HAP-1 (cell line): ENCODE data around the gene SPATS2L.

ENCODE experiments used
- DNase-seq, 2 experiments: peaks; one replicate each; pipeline ENCODE4 v3.0.0-alpha.2; 2016 to 2020; ENCODE audit warnings: low spot score in 2 of 2
- H3K27me3 ChIP-seq: fragments of 250-450 bp; sonication (Bioruptor Pico); 2 replicates; pipeline ENCODE4 v1.5.1; 2020; ENCODE audit warnings: low read depth, mild to moderate bottlenecking, moderate library complexity
- H3K36me3 ChIP-seq: fragments of 250-450 bp; sonication (Bioruptor Pico); replicated peaks from 2 replicates; pipeline ENCODE4 v1.5.1; 2020; ENCODE audit warnings: mild to moderate bottlenecking
- H3K4me1 ChIP-seq: fragments of 250-450 bp; sonication (Bioruptor Pico); 2 replicates; pipeline ENCODE4 v1.5.1; 2020; ENCODE audit warnings: mild to moderate bottlenecking
- H3K4me3 ChIP-seq: fragments of 250-450 bp; sonication (Bioruptor Pico); 2 replicates; pipeline ENCODE4 v1.5.1; 2020; ENCODE audit warnings: mild to moderate bottlenecking, moderate library complexity
- H3K9me3 ChIP-seq: fragments of 250-450 bp; sonication (Bioruptor Pico); 2 replicates; pipeline ENCODE4 v1.5.1; 2020; ENCODE audit warnings: mild to moderate bottlenecking, moderate library complexity
- in situ Hi-C: fragments of 300-500 bp; cut with MboI; formaldehyde crosslinking; loops from 3 replicates; pipeline ENCODE4 v1.14.3; 2020; ENCODE audit warnings: low sequenced_read_pairs, inconsistent platforms, mixed read lengths

Gene SPATS2L

DNA sequence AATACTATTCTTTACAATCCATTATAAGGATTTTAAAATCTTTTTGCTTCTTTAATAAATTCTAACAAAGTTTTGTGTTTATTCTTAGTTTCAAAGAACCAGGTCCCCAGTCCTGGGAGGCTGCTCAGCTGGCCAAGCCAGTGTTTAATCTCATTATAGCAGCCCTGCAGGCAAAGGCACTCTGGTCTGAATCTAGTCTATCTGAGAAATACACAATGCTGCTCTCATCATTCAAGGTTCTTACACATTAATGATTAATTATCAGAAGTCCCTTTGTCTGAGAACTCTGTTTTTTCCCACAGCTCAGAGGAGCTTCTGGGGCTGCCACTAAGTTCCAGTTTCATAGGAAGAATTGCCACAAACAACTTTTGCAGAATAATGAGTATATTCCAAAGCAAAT, 175.7 kb downstream of the SPATS2L start:
- no peak for DNase-seq
- no peaks in the 10 kb centered on the region for H3K4me1 ChIP-seq
- H3K9me3 ChIP-seq: no peaks in the 10 kb centered on the region
- no peaks in the 10 kb centered on the region for H3K27me3 ChIP-seq
- H3K4me3 ChIP-seq: no peak overlapping the region
- H3K36me3 ChIP-seq: 0 out of 2 replicates have a peak, but pooled peaks cover 6% of the 10 kb centered on the region
- in situ Hi-C loops: no loop called here

DNA sequence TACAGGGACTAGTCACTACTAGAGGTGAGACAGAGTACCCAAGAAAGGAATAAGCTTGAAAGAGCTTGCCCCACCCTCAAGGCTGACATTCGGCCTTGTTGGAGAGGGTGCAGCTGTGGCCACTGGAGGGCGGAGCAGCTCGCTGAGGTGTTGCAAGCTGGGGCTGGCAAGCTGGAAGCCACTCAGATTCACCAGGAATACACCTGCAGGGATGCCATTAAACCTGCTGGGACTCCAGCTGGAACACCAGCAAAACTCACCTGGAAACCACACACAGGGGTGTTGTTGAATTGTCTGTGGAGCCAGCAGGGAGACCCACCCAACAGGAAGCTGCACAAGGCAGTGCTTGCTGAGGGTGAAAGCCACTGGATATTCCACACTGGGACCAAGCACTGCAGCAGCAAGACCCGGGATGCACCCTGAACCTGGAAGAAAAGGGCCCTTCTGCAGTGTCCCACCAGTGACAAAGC, 177.3 kb downstream of the SPATS2L start:
- Histone ChIP-seq H3K9me3 (no peaks in the 10 kb centered on the region), H3K27me3 (no peaks in the 10 kb centered on the region), H3K4me1 (no peaks in the 10 kb centered on the region), H3K36me3 (no peaks in the 10 kb centered on the region), H3K4me3 (no peak overlapping the region)
- peak; percentile 8 to 65 for DNase-seq
- in situ Hi-C loops: no loop called here

DNA sequence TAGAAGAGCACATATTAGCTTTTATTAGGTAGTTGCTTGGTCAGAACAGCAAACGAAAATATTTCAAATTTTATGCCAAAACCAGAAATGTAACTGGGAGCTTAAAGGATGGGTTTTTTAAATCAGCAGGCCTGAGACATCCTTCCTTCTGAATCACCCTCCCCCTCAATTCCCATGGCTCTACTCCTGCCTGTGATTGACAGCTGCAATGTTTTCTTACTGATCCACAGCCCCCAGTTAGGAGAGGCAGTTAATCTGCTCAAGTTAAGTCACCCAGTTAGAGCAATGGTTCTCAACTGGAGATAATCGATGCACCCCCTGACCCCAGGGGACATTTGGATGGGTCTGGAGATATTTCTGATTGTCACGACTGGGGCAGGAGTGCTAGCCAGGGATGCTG, 178.4 kb downstream of the SPATS2L start:
- Histone ChIP-seq H3K27me3 (no peaks in the 10 kb centered on the region), H3K9me3 (no peaks in the 10 kb centered on the region), H3K36me3 (no peaks in the 10 kb centered on the region), H3K4me3 (no peak overlapping the region), H3K4me1 (no peaks in the 10 kb centered on the region)
- in situ Hi-C loops: no loop called here
- DNase-seq: no peak

DNA sequence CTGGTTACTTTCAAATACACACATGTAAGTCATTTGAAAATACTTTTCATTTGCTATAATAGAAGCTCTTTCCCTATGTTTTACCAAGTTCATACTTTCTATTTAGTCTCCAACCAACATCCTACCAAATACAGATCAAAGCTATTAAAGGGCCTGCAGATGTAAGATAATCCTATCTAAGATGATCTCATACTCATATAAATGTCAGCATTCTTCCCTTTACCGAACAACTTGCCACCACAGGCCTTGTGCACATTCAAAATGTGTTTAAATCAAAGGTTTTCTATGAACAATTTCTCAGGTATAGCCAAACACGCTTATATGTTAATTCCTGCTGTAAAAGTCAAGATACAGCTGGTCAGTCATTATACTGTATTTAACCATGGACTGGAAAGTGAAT, 180.0 kb downstream of the SPATS2L start:
- Histone ChIP-seq H3K36me3 (no peaks in the 10 kb centered on the region), H3K27me3 (no peaks in the 10 kb centered on the region), H3K9me3 (no peaks in the 10 kb centered on the region), H3K4me3 (no peak overlapping the region), H3K4me1 (no peaks in the 10 kb centered on the region)
- no peak for DNase-seq
- in situ Hi-C loops: no loop called here

DNA sequence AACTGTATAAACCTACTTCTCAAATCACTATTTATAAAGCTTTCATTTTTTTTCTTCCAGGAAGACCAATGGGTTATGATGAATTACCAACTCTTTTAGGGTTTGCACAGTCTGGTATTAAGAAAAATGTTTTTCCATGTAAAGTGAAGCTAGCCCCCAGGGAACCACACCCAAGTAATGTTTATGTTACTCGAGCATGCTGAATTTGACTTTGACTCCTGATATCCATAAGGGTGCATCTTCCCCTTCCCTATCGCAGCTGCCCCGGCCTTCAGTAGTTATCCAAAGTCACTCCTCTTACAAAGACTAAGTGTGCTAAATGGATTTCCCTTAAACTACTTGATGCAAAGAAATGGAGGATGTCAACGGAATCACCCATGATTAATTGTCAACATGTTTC, 181.7 kb downstream of the SPATS2L start:
- no peaks in the 10 kb centered on the region for H3K4me1 ChIP-seq
- no peak overlapping the region for H3K4me3 ChIP-seq
- H3K9me3 ChIP-seq: no peaks in the 10 kb centered on the region
- in situ Hi-C loops: no loop called here
- no peaks in the 10 kb centered on the region for H3K27me3 ChIP-seq
- no peaks in the 10 kb centered on the region for H3K36me3 ChIP-seq
- no peak for DNase-seq

DNA sequence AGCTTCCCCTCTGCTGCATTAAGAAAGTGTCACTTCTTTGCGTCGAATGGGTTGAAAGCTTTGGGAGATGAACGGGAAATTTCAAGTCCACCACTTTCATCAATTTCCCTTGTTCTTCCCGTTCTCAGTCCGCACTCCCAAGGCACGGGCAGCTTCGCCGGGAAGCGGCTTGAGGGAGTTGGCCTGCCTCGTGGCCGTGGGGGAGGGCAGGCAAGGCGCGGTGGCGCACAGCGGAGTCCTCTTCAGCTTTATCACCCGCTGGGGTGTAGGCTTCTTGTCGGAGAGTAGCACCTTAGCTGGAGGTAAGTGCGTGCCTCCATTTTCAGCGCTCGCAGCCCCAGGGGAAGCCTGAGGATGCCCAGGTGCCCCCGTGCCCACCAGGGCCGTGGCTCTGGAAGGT, 183.5 kb downstream of the SPATS2L start:
- H3K9me3 ChIP-seq: no peaks in the 10 kb centered on the region
- in situ Hi-C loops: no loop called here
- no peak overlapping the region for H3K4me3 ChIP-seq
- H3K36me3 ChIP-seq: no peaks in the 10 kb centered on the region
- H3K4me1 ChIP-seq: no peaks in the 10 kb centered on the region
- H3K27me3 ChIP-seq: no peaks in the 10 kb centered on the region
- no peak for DNase-seq

DNA sequence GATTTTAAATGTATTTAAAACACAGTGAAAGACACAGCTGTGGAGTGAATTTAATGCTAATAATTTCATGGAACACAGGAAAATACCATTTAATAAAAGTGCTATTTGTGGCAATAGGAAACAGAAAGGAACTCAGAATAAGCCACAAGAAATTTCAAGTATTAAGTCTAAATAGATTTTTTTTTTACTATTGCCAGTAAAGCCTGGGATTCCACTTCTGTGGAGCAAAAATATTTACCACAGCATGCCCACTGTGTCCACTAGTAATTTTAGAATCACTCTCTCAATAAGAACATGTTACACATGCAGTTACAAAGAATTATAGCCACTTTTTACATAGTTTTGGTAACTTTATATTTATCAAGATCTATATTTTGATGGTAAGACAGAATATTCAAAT, 186.2 kb downstream of the SPATS2L start:
- H3K36me3 ChIP-seq: no peaks in the 10 kb centered on the region
- H3K27me3 ChIP-seq: no peaks in the 10 kb centered on the region
- H3K4me3 ChIP-seq: no peak overlapping the region
- in situ Hi-C loops: no loop called here
- no peaks in the 10 kb centered on the region for H3K9me3 ChIP-seq
- no peaks in the 10 kb centered on the region for H3K4me1 ChIP-seq
- no peak for DNase-seq

DNA sequence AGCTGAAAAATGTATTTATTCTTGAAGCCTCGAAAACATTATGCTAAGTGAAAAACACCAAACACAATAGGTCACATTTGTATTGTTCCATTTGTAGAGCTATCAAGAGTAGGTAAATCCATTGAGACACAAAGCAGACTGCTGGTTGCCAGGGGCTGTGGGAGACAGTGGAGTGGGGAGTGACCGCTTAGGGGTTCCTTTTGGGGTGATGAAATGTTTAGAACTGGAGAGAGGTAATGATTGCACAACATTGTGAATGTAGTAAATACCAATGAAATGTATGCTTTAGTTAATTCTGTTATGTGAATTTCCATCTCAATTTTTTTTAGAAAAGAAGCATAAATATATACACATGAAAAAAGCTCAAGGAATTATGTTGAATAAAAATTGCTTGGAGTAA, 187.6 kb downstream of the SPATS2L start:
- H3K36me3 ChIP-seq: no peaks in the 10 kb centered on the region
- H3K9me3 ChIP-seq: no peaks in the 10 kb centered on the region
- DNase-seq: no peak
- no peaks in the 10 kb centered on the region for H3K27me3 ChIP-seq
- in situ Hi-C loops: no loop called here
- no peak overlapping the region for H3K4me3 ChIP-seq
- no peaks in the 10 kb centered on the region for H3K4me1 ChIP-seq

DNA sequence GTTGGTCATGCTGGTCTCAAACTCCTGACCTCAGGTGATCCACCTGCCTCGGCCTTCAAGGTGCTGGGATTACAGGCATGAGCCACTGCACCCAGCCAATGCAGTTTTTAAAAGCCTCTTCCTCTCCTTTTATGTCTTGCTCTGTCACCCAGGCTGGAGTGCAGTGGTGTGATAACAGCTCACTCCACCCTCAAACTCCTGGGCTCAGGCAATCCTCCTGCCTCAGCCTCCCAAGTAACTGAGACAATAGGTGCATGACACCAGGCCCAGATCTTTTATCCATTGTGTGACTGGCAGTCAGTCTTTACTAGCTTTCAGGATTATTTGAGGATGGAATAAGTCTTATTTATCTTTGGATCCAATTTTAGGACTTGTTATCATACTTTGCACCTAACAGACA, 190.2 kb downstream of the SPATS2L start:
- Histone ChIP-seq H3K4me1 (no peaks in the 10 kb centered on the region), H3K4me3 (no peak overlapping the region), H3K9me3 (no peaks in the 10 kb centered on the region), H3K36me3 (no peaks in the 10 kb centered on the region), H3K27me3 (no peaks in the 10 kb centered on the region)
- DNase-seq: no peak
- in situ Hi-C loops: no loop called here

DNA sequence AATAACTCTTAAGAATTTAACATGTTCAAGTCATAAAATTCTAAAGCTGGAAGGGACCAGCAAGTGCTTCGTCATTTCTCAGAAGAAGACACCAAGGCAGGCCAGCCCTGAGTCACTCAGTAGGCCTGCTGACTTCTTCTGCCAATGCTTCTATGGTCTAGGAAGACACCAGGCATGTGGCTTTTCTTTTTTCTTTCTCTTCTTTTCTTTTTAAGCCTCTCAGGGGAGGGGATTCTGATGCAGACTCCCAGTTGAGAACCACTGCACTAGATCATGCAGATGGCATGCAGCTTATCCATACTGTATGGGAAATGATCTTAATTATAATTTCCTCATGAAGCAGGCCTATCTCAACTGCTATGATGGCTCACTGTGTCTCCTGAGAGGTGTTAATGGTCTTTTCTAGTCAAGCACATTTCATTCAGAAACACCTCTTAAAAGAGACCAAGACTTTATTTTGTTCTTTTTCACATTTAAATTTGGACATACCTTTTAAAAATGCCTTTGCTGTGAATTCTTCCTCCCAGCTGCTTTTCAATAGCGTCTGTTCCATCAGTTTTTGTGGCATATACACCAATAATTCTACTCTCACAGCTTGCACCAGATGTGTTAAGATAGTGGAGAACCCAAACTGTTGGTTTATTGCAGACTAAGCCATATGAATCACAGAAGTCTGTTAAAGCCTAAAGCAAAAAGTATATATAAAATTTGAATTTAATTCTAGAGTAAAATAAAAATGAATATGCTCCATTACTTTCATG, 192.1 kb downstream of the SPATS2L start:
- H3K36me3 ChIP-seq: no peaks in the 10 kb centered on the region
- H3K27me3 ChIP-seq: no peaks in the 10 kb centered on the region
- no peak for DNase-seq
- in situ Hi-C loops: no loop called here
- H3K4me1 ChIP-seq: no peaks in the 10 kb centered on the region
- no peaks in the 10 kb centered on the region for H3K9me3 ChIP-seq
- no peak overlapping the region for H3K4me3 ChIP-seq

DNA sequence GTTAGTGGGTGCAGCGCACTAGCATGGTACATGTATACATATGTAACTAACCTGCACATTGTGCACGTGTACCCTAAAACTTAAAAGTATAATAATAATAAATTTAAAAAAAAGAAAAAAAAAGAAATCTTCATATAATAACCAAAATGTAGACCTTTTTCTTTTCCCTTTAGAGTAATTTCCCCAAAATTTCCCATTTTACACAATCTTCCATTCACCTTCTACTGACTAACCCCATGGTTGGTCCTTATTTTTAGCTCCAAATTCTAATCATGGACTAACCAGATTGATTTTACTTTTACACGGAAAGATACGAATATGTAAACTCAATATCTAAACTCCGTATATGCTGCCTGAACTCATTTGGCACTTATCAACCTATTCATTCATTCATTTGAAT, 195.7 kb downstream of the SPATS2L start:
- H3K4me1 ChIP-seq: no peaks in the 10 kb centered on the region
- DNase-seq: no peak
- no peaks in the 10 kb centered on the region for H3K27me3 ChIP-seq
- in situ Hi-C loops: no loop called here
- H3K9me3 ChIP-seq: no peaks in the 10 kb centered on the region
- no peak overlapping the region for H3K4me3 ChIP-seq
- no peaks in the 10 kb centered on the region for H3K36me3 ChIP-seq

DNA sequence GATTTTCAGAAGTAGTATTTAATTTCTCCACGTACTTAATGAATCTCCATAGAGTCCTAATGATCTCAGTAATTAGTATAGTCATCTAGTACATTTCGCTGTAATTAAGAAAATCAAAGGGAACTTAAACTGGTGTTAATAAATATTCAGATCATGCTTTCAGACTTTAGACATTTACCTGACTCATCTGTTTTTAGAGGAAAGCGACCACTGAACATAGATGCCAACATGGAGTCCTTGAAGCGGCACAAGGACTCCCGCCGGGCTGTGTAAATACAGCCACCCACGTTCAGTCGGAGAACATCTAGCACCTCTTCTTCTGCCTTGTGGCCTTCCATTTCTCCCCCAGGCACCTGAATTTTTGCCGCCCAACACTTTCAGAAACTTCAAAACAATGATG, 200.2 kb downstream of the SPATS2L start:
- in situ Hi-C loops: no loop called here
- Histone ChIP-seq H3K27me3 (no peaks in the 10 kb centered on the region), H3K4me3 (no peak overlapping the region), H3K4me1 (no peaks in the 10 kb centered on the region; the same call in 1 of the 2 replicates), H3K9me3 (no peaks in the 10 kb centered on the region), H3K36me3 (no peaks in the 10 kb centered on the region)
- DNase-seq: no peak

DNA sequence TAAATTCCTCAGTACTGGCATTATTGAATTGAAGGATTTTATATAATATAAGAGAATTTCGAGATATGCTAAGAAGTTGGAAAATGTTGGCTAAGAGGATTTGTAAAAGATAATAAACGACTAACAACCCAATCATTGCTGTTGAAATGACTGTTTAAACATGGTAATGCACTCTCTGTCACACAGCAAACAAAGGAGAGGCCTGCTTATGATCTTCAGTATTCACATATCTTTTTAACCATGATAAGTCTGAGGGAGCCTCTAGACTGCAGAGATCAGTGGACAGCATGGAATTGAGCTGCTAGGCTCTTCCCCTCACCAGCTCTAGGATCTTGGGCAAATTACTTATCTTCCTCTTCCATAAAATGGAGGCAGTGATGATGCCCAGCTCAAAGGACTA, 200.7 kb downstream of the SPATS2L start:
- Histone ChIP-seq H3K4me3 (no peak overlapping the region), H3K9me3 (no peaks in the 10 kb centered on the region), H3K36me3 (no peaks in the 10 kb centered on the region), H3K4me1 (no peaks in the 10 kb centered on the region; the same call in 1 of the 2 replicates), H3K27me3 (no peaks in the 10 kb centered on the region)
- in situ Hi-C loops: no loop called here
- DNase-seq: no peak

DNA sequence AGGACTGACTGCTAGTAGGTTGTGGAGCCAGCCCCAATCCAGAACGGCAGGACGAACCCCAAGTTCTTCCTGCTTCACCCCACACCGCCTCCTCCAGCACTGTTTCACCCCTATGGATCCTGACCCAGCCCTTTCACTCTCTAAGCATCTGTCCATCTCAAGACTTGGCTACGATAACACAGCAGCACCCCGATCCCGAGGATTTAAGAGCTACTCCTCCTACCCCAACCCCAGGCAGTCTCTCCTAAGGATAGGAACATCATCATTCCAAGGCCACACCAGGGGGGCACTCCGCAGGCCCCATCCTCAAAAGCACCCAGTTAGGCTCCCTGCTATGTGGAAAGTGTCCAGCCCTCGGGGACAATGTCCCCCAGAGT, 202.7 kb downstream of the SPATS2L start:
- H3K9me3 ChIP-seq: no peaks in the 10 kb centered on the region
- no peak for DNase-seq
- in situ Hi-C loops: no loop called here
- H3K27me3 ChIP-seq: peaks cover 7% of the 10 kb centered on the region
- H3K4me1 ChIP-seq: no peaks in the 10 kb centered on the region; the same call in 1 of the 2 replicates
- no peaks in the 10 kb centered on the region for H3K36me3 ChIP-seq
- peak overlapping the region; percentile 53 for H3K4me3 ChIP-seq
